C1 segment of cervical spinal cord (tissue), 14 donors: ENCODE data around the gene SCAF4.

Experiments
- DNase-seq, 14 donors: peaks; one replicate each; lab custom pipeline; 2025; lab: John Stamatoyannopoulos, UW

Gene SCAF4

GRCh38 chr21:31731857-31732596 is at the start of gene SCAF4:
TSS of gene SCAF4 (minus strand) at chr21:31732118. CDS start at chr21:31731692, 426 bp downstream.
- peak; percentile 39 to 96 (median 86) for DNase-seq

GRCh38 chr21:31780944-31781343 is 49.0 kb upstream of the SCAF4 start:
- no peak for DNase-seq

GRCh38 chr21:31778546-31778945 is 46.6 kb upstream of the SCAF4 start:
- DNase-seq, result no peak

- DNase-seq, result no peak
Measured at GRCh38 chr21:31777857-31778256, 45.9 kb upstream of the SCAF4 start.

- no peak for DNase-seq
Measured at GRCh38 chr21:31774031-31774430, 42.1 kb upstream of the SCAF4 start.

GRCh38 chr21:31772674-31773555 is 41.0 kb upstream of the SCAF4 start:
- no peak for DNase-seq

GRCh38 chr21:31771685-31772084 is 39.8 kb upstream of the SCAF4 start:
- DNase-seq, result no peak

GRCh38 chr21:31768710-31769109 is 36.8 kb upstream of the SCAF4 start:
- DNase-seq, result no peak

- no peak for DNase-seq
Measured at GRCh38 chr21:31766899-31767298, 35.0 kb upstream of the SCAF4 start.

GRCh38 chr21:31765850-31766249 is 33.9 kb upstream of the SCAF4 start:
- peak in 1 of 14 donors; percentile 3 for DNase-seq

GRCh38 chr21:31760931-31761330 is 29.0 kb upstream of the SCAF4 start:
- no peak for DNase-seq

GRCh38 chr21:31756787-31757186 is 24.9 kb upstream of the SCAF4 start:
- DNase-seq, result no peak

GRCh38 chr21:31755027-31755426 is 23.1 kb upstream of the SCAF4 start:
- no peak for DNase-seq

- DNase-seq, result no peak
Measured at GRCh38 chr21:31754708-31754960, 22.7 kb upstream of the SCAF4 start.

- DNase-seq, result no peak
Measured at GRCh38 chr21:31753949-31754707, 22.2 kb upstream of the SCAF4 start.

GRCh38 chr21:31752967-31753366 is 21.0 kb upstream of the SCAF4 start:
- no peak for DNase-seq

GRCh38 chr21:31752352-31752751 is 20.4 kb upstream of the SCAF4 start:
- DNase-seq, result no peak

GRCh38 chr21:31750843-31751242 is 18.9 kb upstream of the SCAF4 start:
- DNase-seq, result no peak

GRCh38 chr21:31744182-31744800 is 12.4 kb upstream of the SCAF4 start:
- DNase-seq, result no peak

GRCh38 chr21:31743712-31744111 is 11.8 kb upstream of the SCAF4 start:
- no peak for DNase-seq

GRCh38 chr21:31741116-31741515 is 9.2 kb upstream of the SCAF4 start:
- no peak for DNase-seq
